ENCODE measurements around the gene USP6.
"Not testable (repeated sequence)": the region's sequence is repeated elsewhere in the genome, so short reads cannot be mapped to it uniquely, and the experiment has no call there.

The USP6 gene

DNA sequence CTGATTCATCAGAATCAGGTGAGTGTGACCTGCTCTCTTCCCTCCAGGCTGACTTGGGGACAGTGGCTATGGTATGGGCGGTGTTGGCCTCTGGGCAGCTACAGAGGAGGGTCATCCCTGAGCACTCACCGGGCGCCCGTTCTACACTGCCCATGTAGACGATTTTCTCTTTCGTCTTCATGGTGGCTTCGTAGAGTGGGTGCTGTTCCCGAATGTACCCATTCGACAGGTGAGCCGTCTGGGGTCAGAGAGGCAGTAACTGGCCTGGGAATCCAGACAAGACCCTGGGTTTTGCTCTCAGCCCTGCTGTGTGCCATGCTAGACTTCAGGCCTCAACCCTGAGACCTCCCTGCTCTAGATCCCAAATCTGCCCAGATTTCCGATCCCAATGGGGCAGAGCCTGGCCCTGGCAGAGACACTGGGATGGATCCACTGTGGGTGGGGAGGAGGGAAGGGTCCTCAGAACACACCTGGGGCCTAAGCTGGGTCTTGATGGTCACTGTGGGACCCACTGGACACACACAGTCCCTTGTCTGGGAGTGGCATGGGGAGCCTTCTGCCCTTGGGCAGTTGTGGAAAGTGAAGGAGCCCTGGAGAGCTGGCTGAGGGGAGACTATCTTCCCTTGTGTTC lies 13.2 kb downstream of the USP6 start:
- TF ChIP-seq, protein P1, sequence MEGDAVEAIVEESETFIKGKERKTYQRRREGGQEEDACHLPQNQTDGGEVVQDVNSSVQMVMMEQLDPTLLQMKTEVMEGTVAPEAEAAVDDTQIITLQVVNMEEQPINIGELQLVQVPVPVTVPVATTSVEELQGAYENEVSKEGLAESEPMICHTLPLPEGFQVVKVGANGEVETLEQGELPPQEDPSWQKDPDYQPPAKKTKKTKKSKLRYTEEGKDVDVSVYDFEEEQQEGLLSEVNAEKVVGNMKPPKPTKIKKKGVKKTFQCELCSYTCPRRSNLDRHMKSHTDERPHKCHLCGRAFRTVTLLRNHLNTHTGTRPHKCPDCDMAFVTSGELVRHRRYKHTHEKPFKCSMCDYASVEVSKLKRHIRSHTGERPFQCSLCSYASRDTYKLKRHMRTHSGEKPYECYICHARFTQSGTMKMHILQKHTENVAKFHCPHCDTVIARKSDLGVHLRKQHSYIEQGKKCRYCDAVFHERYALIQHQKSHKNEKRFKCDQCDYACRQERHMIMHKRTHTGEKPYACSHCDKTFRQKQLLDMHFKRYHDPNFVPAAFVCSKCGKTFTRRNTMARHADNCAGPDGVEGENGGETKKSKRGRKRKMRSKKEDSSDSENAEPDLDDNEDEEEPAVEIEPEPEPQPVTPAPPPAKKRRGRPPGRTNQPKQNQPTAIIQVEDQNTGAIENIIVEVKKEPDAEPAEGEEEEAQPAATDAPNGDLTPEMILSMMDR (IDR thresholded peaks at IDR 0.05; ENCODE audit: extremely low read depth, insufficient read depth, missing control alignments), result no peak
- in situ Hi-C loops (cut with MboI; ENCODE audit: low pct_unique_long_range_greater_than_20kb, low sequenced_read_pairs, unreplicated experiment), result no loop called here
- DNase-seq (ENCODE audit: low spot score), result no peak

- DNase-seq (ENCODE audit: low spot score); in situ Hi-C loops (cut with MboI; ENCODE audit: low pct_unique_long_range_greater_than_20kb, low sequenced_read_pairs, unreplicated experiment): not testable (repeated sequence)
Observed at GRCh38 chr17:5129770-5130169, 13.9 kb downstream of the USP6 start.

GRCh38 chr17:5130261-5130660 lies 14.4 kb downstream of the USP6 start:
- in situ Hi-C loops (cut with MboI; ENCODE audit: low pct_unique_long_range_greater_than_20kb, low sequenced_read_pairs, unreplicated experiment); DNase-seq (ENCODE audit: low spot score): not testable (repeated sequence)

GRCh38 chr17:5130687-5131086 lies 14.9 kb downstream of the USP6 start:
- in situ Hi-C loops (cut with MboI; ENCODE audit: low pct_unique_long_range_greater_than_20kb, low sequenced_read_pairs, unreplicated experiment); DNase-seq (ENCODE audit: low spot score): not testable (repeated sequence)

DNA sequence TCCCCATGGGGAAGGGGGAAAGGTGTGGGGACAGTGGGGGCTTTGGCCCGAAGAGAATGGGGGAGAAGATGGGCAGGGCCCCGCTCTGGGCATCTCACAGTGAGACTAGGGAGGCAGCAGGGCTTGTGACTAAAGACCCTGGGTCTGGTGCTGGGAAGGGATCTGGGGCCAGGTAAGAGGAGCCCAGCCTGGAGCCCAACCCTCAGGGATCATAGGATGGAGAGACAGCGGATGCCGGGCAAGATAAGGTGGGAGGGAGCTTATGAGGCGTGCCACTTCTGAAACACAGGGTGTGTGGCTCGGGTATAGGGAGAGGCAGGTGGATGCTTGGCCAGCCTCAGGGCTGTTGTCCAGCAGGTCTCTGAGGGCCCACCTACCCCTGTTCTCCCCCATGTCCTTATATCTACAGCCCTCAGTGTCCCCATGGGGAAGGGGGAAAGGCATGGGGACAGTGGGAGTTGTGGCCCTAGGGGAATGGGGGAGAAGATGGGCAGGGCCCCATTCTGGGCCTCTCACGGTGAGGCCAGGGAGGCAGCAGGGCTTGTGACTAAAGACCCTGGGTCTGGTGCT lies 15.4 kb downstream of the USP6 start:
- TF ChIP-seq, protein P1 (IDR thresholded peaks at IDR 0.05; ENCODE audit: extremely low read depth, insufficient read depth, missing control alignments), result no peak
- no peak for DNase-seq (ENCODE audit: low spot score)
- in situ Hi-C loops (cut with MboI; ENCODE audit: low pct_unique_long_range_greater_than_20kb, low sequenced_read_pairs, unreplicated experiment), result no loop called here

DNA sequence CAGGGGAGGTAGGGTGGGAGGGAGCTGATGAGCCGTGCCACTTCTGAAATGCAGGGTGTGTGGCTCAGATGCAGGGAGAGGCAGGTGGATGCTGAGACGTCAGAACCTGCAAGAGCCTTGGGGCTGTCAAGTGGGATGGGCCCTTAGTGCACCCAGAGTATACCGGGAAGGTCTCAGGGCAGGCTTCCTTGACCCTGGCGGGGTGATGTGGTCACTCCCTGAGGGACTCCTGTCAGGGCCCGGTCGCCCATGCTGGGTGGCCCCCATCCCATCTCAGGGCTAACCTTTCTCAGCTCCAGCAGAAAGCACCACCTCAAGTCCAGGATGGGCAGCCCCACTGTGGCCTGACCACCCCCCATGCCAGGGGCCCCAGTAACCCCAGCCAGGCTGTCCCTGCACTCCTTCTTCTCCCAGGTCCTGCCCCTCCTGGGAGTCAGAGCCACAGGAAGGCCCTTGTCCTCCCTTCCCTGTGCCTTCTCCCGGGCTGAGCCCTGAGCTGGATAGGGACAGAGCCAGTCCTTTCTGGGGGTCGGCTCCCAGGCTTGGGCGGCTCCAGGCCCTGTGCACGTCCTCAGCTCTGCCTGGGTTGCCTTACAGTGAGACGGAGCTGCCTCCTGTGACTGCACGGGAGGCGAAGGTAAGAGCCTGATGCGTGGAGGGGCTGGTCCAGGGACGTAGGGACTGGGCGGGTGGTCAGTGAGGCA lies 16.1 kb downstream of the USP6 start:
- in situ Hi-C loops (cut with MboI; ENCODE audit: low pct_unique_long_range_greater_than_20kb, low sequenced_read_pairs, unreplicated experiment); DNase-seq (ENCODE audit: low spot score): not testable (repeated sequence)

GRCh38 chr17:5132503-5133225 lies 16.8 kb downstream of the USP6 start:
- DNase-seq (ENCODE audit: low spot score); in situ Hi-C loops (cut with MboI; ENCODE audit: low pct_unique_long_range_greater_than_20kb, low sequenced_read_pairs, unreplicated experiment): not testable (repeated sequence)

GRCh38 chr17:5133311-5133710 lies 17.5 kb downstream of the USP6 start:
- no peak for DNase-seq (ENCODE audit: low spot score)
- TF ChIP-seq, protein P1 (IDR thresholded peaks at IDR 0.05; ENCODE audit: extremely low read depth, insufficient read depth, missing control alignments), result no peak
- in situ Hi-C loops (cut with MboI; ENCODE audit: low pct_unique_long_range_greater_than_20kb, low sequenced_read_pairs, unreplicated experiment), result no loop called here

DNA sequence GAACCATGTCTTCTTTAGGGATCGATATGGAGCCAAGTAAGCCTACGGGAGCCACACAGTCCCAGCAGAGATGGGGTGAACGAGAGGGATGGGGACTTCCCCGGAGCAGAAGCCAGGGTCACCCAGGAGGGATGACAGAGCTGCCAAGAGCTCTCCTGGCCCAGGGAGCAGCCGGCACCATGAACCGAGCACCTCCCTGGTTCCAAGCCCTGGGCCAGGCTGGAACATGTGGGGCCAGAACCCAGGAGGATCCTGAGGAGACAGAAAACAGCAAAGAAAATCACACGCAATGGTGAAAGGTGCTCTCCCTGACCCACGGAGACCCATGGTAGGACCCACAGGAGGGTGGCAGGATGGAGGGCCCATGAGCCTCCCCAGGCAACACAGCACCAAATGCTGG lies 18.1 kb downstream of the USP6 start:
- DNase-seq (ENCODE audit: low spot score); in situ Hi-C loops (cut with MboI; ENCODE audit: low pct_unique_long_range_greater_than_20kb, low sequenced_read_pairs, unreplicated experiment): not testable (repeated sequence)

- DNase-seq (ENCODE audit: low spot score); in situ Hi-C loops (cut with MboI; ENCODE audit: low pct_unique_long_range_greater_than_20kb, low sequenced_read_pairs, unreplicated experiment): not testable (repeated sequence)
Observed at GRCh38 chr17:5134571-5134970, 18.7 kb downstream of the USP6 start.

- DNase-seq (ENCODE audit: low spot score); in situ Hi-C loops (cut with MboI; ENCODE audit: low pct_unique_long_range_greater_than_20kb, low sequenced_read_pairs, unreplicated experiment): not testable (repeated sequence)
Observed at GRCh38 chr17:5135131-5135712, 19.4 kb downstream of the USP6 start.

All from GM13977 (cell line).